ENCODE results near the gene IGFL2.
A peak's percentile ranks its signal among the peaks of the same experiment; 100 is the strongest.
"Not testable (repeated sequence)": the region's sequence is repeated elsewhere in the genome, so short reads cannot be mapped to it uniquely, and the experiment has no call there.

Gene IGFL2

GRCh38 chr19:46144756-46145155 lies 3.3 kb upstream of the IGFL2 start:
- no peak for DNase-seq

DNA sequence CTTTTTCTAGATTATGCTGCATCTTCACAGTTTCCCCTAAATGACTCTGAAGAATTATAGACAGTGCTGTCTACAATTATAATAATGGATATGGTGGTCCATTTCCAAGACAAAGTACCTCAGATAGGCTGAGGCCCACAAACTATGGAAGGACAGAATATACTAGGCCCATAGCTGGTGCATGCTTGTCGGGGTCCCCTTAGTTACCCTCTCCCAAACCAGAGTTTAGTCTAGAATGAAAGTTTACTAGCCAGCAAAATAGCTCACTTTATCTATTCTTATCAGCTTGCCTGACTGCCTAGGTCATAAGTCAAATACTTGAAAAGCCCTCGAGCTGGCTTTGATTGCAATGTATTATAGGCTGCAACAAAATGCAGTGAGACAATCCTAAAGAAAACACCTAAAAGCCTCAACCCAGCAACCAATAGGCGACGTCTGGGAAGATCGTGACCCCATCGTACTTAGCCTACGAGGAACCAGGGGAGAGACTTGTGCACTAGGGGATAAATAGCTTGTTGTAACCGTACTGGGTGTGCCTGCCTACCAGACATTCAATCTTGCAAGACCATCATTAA lies 785 bp upstream of the IGFL2 start:
- DNase-seq: no peak

- DNase-seq: no peak
These were observed 2.6 kb downstream of the IGFL2 start for GRCh38 chr19:46150606-46151005.

GRCh38 chr19:46155237-46155636 lies 7.2 kb downstream of the IGFL2 start:
- DNase-seq: no peak

- DNase-seq: no peak
These were observed 11.6 kb downstream of the IGFL2 start for GRCh38 chr19:46159418-46160232.

GRCh38 chr19:46160233-46160775 lies 12.3 kb downstream of the IGFL2 start:
- no peak for DNase-seq

GRCh38 chr19:46161642-46162257 lies 13.7 kb downstream of the IGFL2 start:
- DNase-seq: not testable (repeated sequence)

GRCh38 chr19:46162731-46163130 lies 14.7 kb downstream of the IGFL2 start:
- DNase-seq: no peak

GRCh38 chr19:46173886-46174480 lies 25.9 kb downstream of the IGFL2 start:
- no peak for DNase-seq

- DNase-seq: no peak
These were observed 28.2 kb downstream of the IGFL2 start for GRCh38 chr19:46176116-46176860.

- DNase-seq: peak; percentile 38
These were observed 31.2 kb downstream of the IGFL2 start for GRCh38 chr19:46179076-46179759.

GRCh38 chr19:46180701-46181387 lies 32.8 kb downstream of the IGFL2 start:
- peak; percentile 6 for DNase-seq

- no peak for DNase-seq
These were observed 33.3 kb downstream of the IGFL2 start for GRCh38 chr19:46181388-46181779.

DNA sequence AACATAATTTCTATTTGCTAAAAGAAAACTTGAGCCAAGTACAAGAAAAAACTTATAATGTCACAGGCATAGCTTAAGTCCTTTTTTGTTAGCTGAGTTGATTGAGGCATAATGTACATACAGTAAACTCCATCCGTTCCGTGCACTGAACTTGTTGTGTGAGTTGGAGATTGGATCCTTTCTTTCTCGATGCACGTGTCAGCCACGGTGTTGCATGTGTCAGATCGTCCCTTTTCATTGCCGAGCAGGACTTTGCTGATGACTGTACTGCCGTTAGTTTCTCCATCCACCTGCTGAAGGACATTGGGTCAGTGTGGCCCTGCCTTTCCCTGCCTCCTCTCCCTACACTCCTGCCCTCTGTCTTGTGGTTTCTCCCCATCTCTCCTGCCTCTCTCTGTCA lies 34.4 kb downstream of the IGFL2 start:
- DNase-seq: no peak

GRCh38 chr19:46184775-46185710 lies 37.0 kb downstream of the IGFL2 start:
- DNase-seq: not testable (repeated sequence)

DNA sequence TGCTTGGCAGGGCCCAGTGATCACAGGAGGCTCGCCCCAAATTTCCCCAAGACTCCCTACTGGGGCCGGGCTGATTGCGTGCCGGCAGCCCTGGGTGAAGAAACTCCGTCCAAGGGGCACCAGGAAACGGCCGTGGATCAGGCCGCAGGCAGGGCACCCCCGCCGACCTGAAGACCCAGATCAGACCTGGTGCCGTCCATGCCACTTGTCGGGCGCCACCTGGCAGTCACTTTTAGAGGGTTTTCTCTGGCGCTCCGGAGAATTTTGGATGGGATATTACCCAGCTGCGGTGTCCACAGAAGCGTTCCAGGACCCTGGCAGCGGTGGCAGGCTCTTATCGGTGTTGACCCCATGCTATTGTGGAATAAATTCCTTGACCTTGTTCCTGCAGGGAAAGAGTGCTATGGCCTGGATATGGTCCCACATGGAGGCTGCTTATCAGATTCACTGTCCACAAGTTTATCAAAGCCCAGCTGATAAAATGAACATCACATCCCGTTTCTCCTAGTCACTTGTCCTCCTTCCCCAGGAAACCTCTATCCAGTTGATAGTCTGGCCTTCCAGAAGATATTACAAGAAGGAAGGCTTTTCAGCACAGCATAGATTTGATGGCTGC lies 38.2 kb downstream of the IGFL2 start:
- DNase-seq: no peak

- no peak for DNase-seq
These were observed 38.7 kb downstream of the IGFL2 start for GRCh38 chr19:46186717-46187101.

DNA sequence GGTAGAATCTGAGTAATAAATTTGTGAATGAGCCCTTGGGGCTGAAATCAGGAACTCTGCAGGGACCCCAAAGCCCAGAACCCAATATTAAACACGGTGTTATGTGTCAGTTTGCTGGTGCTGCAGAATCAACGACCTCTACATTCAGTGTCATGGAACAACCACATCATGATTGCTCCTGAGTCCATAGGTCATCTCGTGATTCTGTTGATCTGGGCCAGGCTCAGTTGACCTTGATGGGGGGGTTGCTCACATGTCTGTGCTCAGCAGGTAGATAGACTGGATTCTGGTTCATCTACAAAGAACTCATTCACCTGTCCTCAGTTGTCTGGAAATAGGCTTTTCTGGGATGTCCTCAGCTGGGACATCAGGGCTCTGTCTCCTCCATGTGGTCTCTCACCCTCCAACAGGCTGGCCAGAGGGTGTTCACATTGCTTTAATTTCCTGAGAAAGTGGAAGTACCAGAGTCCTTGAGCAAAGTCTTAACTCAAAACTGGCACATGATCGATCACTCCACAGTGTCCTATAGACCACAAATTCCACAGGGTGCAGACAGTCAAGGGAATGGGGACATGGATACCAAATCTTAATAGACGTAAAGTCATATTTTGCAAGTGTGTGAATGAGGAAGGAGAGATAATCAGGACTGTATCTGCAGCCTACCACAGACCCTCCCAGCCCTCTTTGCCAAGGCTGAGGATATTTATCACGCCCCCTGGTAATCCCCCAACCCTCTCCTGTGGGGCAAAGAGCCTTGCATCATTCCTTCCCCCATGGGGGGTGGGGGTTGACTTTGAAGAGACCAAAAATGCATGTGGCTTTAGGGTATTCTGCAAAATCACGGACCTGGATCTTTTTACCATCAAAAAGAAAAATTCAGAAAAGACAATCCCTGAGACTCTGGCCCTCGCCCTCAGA lies 42.2 kb downstream of the IGFL2 start:
- no peak for DNase-seq

DNA sequence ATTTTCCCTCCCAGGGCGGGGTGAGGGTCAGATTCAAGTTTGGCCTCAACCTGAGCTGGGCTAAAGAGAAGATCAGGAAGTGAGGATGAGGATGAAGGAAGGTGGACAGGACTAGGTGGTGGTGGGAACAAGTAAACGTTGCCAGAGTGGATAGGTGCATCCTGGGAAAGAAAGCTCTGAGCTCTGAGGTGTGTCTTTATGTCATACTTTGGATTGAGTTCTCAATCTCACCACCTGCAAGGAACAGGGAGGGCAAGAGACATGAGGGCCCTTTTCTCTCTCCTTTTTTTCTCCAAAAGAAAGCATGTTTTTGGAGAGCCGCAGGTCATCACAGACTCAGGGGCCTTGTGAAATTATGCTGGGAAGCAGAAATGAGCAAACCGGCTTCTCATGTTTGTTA lies 43.3 kb downstream of the IGFL2 start:
- no peak for DNase-seq
